Measurements from ENCODE around the gene ARHGEF1.
"Not testable (repeated sequence)": the region's sequence is repeated elsewhere in the genome, so short reads cannot be mapped to it uniquely, and the experiment has no call there.

Gene ARHGEF1

GRCh38 chr19:41933693-41934426 is 50.9 kb downstream of the ARHGEF1 start:
- no peak for DNase-seq

DNA sequence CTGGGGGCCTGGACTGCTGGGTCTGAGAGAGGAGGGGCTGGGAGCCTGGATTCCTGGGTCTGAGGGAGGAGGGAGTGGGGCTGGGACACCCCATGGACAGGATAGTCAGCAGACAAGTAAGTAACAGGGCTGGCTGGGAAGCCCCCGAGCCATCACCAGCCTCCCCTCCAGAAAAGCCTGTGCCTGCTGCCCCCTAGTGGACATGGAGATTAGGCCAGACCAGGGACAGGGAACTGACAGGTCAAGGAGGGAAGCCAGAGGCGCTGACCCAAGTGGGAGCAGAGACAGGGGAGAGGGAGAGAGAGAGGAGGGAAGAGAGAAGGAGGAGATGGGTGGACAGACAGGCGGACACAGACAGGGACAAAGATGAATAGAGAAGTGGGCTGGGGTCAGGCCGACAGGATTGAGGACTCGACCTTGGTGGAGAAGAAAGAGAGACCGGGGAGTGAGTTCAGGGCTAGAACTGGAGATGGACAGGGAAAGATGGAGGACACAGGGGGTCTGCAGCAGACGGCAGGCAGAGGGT is 51.9 kb downstream of the ARHGEF1 start:
- peak; percentile 68 to 69 for DNase-seq

- no peak for DNase-seq
Measured at GRCh38 chr19:41935760-41936415, 52.9 kb downstream of the ARHGEF1 start.

DNA sequence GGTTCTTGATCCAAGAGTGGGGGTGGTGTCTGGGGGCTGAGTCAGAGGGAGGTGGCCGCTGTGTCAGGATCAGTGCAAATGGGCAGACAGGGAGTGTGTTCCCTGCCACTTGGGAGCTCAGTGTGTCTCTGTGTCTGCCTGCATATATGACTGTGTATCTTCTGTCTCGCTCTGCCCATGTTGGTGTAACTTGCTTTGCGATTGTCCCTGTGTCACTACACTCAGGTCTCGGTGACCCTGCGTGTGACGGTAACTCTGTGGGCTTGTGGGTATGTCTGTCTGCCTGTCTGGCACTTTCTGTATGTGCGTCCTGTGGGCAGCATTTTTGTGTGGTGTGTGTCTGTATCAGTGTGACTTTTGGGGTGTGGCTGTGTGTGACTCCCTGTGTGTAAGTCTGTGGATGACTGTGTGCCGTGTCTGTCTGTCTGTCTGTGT is 53.4 kb downstream of the ARHGEF1 start:
- no peak for DNase-seq

DNA sequence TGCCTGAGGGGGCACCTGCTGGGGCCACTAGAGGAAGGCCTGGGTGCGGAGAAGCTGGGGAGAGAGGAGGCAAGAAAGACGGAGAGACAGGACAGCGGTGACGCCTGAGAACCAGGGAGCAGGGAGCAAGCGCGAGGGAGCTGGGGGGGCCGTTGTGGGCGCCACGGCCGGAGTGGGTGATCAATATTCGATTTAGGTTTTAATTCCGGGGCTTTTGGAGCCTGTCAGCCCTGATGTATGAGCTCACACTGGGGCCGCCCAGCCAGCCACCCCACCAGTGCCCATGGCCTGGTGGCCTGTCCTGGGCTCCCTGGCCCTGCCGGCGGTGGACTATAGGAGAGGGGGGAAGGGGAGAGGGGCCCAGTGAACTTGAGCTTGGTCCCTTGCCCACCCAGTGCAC is 54.0 kb downstream of the ARHGEF1 start:
- no peak for DNase-seq

DNA sequence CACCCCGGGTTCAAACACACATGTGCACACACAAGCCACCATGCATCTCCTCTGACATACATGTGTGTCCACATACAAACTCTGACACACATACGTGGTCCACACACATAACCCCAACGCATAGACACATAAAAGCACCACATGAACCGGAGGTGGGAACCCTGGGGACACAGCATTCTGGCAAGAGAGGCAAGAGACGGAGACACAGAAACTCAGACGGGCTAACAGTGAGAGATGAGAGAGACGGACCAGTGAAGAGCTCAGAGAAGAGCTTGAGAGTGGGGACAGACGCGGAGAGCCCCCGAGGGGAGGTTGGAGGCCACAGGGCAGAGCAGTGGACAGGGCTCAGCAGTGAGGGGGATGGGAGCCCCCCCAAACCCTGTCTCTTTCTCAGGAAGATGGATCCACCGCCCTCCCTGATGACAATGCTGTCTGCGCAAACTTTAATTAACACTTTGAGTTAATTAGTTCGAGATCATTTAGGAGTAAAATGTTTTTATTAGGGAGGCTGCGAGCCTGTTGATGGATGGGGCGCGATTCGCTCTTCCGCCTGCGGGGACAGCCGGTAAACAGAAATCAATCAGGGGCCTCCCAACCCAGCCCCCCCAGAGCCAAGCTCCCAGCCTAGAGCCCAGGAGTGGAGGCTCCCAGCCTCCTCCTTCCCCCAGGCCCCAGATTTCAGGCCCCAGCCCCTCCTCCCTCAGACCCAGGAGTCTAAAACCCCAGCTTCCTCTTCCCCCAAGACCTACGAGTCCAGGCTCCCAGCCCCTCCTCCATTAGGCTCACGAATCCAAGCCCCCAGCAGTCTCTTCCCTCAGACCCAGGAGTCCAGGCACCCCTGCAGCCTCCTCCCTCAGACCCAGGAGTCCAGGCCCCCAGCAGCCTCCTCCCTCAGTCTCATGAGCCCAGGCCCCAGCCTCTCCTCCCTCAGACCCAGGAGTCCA is 54.8 kb downstream of the ARHGEF1 start:
- DNase-seq: no peak

DNA sequence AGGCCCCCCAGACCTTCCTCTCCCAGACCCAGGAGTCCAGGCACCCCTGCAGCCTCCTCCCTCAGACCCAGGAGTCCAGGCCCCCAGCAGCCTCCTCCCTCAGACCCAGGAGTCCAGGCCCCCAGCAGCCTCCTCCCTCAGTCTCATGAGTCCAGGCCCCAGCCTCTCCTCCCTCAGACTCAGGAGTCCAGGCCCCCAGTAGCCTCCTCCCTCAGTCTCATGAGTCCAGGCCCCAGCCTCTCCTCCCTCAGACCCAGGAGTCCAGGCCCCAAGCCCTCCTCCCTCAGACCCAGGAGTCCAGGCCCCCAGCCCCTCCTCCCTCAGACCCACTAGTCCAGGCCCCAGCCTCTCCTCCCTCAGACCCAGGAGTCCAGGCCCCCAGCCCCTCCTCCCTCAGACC is 56.2 kb downstream of the ARHGEF1 start:
- DNase-seq: not testable (repeated sequence)

GRCh38 chr19:41939861-41940730 is 57.1 kb downstream of the ARHGEF1 start:
- no peak for DNase-seq

GRCh38 chr19:41940731-41941409 is 57.9 kb downstream of the ARHGEF1 start:
- no peak for DNase-seq

GRCh38 chr19:41941410-41942202 is 58.6 kb downstream of the ARHGEF1 start:
- no peak for DNase-seq

- no peak for DNase-seq
Measured at GRCh38 chr19:41944336-41944735, 61.4 kb downstream of the ARHGEF1 start.

- DNase-seq: no peak
Measured at GRCh38 chr19:41945135-41945766, 62.3 kb downstream of the ARHGEF1 start.

- no peak for DNase-seq
Measured at GRCh38 chr19:41947091-41947490, 64.1 kb downstream of the ARHGEF1 start.

DNA sequence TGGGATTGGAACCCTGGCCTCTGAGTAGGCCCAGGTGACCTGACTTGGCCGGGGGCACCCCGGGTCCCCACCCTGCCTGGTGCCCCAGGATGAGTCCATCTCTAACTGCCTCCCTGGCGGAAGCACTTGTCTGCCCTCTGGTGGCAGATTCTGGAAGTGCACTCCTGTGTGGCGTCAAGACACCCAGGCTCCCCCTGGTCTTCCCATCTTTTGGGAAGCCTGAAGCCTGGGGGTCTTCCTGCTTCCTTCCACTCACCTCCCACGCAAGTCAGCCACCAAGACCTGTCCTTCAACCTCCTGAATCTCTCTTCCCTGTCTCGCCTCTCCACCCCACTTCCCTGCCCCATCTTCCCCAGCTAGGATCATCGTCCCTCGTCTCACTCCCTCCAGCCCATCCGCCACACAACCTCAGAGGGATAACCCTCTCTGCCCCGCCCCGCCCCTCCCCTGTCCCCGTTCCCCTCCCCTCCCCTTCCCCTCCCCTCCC is 68.7 kb downstream of the ARHGEF1 start:
- peak; percentile 61 to 85 for DNase-seq

DNA sequence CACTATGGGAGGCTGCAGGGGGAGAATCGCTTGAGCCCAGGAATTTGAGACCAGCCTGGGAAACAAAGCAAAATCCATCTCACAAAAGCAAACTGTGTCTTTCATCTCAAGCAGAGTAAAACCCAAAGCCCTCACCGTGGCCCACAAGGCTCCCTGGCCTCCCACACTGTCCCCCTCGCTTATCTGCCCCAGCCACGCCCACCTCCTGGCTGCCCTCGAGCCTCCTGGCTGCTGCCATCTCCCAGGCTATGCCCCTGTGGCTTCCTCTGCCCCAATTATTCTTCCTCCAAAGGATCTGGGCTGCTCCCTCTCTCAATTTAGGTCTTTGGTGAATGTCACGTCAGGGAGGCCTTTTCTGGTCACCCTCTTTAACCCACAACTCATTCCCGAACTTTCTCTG is 72.5 kb downstream of the ARHGEF1 start:
- DNase-seq: no peak

- DNase-seq: no peak
Measured at GRCh38 chr19:41956621-41957020, 73.6 kb downstream of the ARHGEF1 start.

Measured in NCI-H187 (cell line).